Measurements from ENCODE around the gene INO80E. TPM values are rescaled to one million over a fixed set of nuclear protein-coding genes. Genes with fewer than 3 reads are reported as not detected.

The INO80E gene
- total and polyA plus RNA-seq, 8 donors, result 3.5 to 319 (median 52.3) TPM

DNA sequence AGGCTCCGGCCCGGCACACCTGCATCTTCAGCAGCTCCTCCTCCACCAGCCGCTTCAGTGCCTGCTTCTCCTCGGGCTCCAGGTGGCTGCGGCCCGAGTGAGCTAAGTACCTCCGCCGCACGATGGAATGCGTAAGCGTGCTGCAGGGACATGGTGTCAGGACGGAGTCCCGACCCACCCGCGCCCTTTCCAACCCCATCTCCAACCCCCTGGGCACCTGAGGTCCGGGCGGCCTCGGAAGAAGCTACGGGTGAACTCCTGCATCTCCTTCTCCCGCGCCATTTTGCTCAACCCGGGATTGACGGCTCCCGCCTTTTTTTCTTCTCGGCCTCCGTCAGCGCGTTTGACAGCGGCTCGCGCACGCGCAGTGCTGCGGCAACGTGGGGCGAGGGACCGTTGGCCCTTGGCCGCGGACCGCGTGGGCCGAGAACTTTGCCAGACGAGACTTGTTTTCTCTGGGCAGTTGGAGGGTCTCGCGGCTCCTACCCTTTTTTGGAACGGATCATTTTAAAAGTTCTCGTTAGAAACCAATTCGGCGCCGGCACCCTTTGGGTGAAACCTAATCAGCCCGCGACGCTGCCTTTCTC, 624 bp upstream of the INO80E start, which contains the start of gene HIRIP3:
Gene HIRIP3, minus strand, starts transcription at position 294 of the 587 bp plus-strand sequence. Its CDS starts 12 bp downstream, at position 282.
- intact Hi-C loops (cut with DNase I; ENCODE audit: low total_unique reads), result no loop called here
- 0 to 1% (median 0%) methylated on average over 29 to 53 of the region's 53 CpGs for WGBS, 5 donors
- Histone ChIP-seq H3K36me3 (peaks cover 32 to 64% (median 52%) of the 10 kb centered on the region in 4 donors), H3K4me3 (peak within 1 kb of the TSS; percentile 86 to 98 (median 91)), H3K27ac (peak within 1 kb of the TSS; percentile 96 to 98 (median 97)), H3K27me3 (no peaks in the 10 kb centered on the region), H3K4me1 (peaks cover 20 to 39% (median 29%) of the 10 kb centered on the region in 4 donors), H3K9me3 (no peaks in the 10 kb centered on the region)
- DNase-seq, result peak; percentile 90 to 95
- TF ChIP-seq, protein P1, sequence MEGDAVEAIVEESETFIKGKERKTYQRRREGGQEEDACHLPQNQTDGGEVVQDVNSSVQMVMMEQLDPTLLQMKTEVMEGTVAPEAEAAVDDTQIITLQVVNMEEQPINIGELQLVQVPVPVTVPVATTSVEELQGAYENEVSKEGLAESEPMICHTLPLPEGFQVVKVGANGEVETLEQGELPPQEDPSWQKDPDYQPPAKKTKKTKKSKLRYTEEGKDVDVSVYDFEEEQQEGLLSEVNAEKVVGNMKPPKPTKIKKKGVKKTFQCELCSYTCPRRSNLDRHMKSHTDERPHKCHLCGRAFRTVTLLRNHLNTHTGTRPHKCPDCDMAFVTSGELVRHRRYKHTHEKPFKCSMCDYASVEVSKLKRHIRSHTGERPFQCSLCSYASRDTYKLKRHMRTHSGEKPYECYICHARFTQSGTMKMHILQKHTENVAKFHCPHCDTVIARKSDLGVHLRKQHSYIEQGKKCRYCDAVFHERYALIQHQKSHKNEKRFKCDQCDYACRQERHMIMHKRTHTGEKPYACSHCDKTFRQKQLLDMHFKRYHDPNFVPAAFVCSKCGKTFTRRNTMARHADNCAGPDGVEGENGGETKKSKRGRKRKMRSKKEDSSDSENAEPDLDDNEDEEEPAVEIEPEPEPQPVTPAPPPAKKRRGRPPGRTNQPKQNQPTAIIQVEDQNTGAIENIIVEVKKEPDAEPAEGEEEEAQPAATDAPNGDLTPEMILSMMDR (IDR thresholded peaks at IDR 0.05), result no peak
- TF ChIP-seq POLR2A (IDR thresholded peaks at IDR 0.05) (peak in 1 of 4 donors; percentile 20), POLR2AphosphoS5 (IDR thresholded peaks at IDR 0.05) (peak; percentile 70 to 89 (median 86))

DNA sequence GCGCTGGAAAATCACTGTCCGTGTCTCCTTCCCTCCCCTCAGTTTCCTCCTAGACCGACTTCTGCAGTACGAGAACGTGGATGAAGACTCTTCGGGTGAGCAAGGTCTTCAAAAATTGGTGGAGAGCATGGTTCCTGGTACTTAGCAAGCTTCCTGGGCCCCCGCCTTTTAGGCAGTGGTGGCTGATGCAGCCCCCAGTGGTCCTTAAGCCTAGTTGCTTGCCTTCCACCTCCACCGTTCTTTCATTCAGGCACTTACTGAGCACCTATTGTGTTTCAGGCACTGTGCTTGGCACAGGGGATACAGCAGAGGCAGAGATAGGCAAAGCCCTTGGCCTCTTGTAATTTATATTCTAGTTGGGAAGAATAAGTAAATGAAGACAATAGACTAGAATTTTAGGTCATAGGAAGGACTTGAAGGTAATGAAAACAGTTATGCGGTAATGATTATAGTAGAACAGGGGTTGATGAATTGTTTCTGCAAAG, 767 bp downstream of the INO80E start:
- TF ChIP-seq, protein P1 (IDR thresholded peaks at IDR 0.05), result no peak
- TF ChIP-seq EP300 (IDR thresholded peaks at IDR 0.05), result no peak
- no peak for TF ChIP-seq POLR2A (IDR thresholded peaks at IDR 0.05)
- Histone ChIP-seq H3K27ac (peak overlapping the region in 4 of 5 donors; percentile 97 to 98 (median 98)), H3K9me3 (no peaks in the 10 kb centered on the region), H3K27me3 (no peaks in the 10 kb centered on the region), H3K4me3 (peak overlapping the region; percentile 86 to 98 (median 91)), H3K4me1 (peaks cover 20 to 39% (median 29%) of the 10 kb centered on the region in 4 donors), H3K36me3 (peaks cover 20 to 64% (median 52%) of the 10 kb centered on the region in 4 donors)
- 17 to 25% (median 18%) methylated on average over 9 of the region's 9 CpGs for WGBS, 5 donors
- intact Hi-C loops (cut with DNase I; ENCODE audit: low total_unique reads), result no loop called here
- DNase-seq, result no peak

DNA sequence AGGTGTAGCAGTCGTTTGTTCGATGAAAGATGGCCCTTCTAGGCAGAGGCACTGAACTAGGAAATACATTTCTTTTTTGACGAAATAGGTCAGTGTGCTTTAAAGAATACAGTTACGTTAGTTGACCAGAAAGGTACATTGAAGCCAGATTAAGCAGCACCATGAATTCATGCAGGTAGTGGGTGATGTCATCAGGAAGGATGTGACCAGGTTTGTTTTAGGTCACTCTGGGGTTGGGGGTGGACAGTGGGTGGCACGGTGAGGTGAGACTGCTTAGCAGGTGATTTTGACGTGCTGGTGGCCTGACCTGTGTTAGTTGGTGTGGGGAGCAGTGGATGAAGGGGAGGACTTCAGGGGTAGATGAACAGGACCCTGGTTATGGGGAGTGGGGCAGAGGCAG, 3.6 kb downstream of the INO80E start:
- peaks cover 15 to 30% (median 27%) of the 10 kb centered on the region in 4 donors for H3K4me1 ChIP-seq
- H3K4me3 ChIP-seq, result no peak overlapping the region
- H3K27ac ChIP-seq, result no peak overlapping the region
- WGBS, 5 donors, result 87 to 91% (median 89%) methylated on average over 6 of the region's 6 CpGs
- DNase-seq, result no peak
- no peaks in the 10 kb centered on the region for H3K27me3 ChIP-seq
- intact Hi-C loops (cut with DNase I; ENCODE audit: low total_unique reads), result no loop called here
- H3K36me3 ChIP-seq, result peaks cover 0 to 64% (median 51%) of the 10 kb centered on the region in 4 donors
- H3K9me3 ChIP-seq, result no peaks in the 10 kb centered on the region
- TF ChIP-seq, protein P1 (IDR thresholded peaks at IDR 0.05), result no peak
- TF ChIP-seq POLR2A (IDR thresholded peaks at IDR 0.05) (no peak), EP300 (IDR thresholded peaks at IDR 0.05) (no peak), POLR2AphosphoS5 (IDR thresholded peaks at IDR 0.05) (no peak)

DNA sequence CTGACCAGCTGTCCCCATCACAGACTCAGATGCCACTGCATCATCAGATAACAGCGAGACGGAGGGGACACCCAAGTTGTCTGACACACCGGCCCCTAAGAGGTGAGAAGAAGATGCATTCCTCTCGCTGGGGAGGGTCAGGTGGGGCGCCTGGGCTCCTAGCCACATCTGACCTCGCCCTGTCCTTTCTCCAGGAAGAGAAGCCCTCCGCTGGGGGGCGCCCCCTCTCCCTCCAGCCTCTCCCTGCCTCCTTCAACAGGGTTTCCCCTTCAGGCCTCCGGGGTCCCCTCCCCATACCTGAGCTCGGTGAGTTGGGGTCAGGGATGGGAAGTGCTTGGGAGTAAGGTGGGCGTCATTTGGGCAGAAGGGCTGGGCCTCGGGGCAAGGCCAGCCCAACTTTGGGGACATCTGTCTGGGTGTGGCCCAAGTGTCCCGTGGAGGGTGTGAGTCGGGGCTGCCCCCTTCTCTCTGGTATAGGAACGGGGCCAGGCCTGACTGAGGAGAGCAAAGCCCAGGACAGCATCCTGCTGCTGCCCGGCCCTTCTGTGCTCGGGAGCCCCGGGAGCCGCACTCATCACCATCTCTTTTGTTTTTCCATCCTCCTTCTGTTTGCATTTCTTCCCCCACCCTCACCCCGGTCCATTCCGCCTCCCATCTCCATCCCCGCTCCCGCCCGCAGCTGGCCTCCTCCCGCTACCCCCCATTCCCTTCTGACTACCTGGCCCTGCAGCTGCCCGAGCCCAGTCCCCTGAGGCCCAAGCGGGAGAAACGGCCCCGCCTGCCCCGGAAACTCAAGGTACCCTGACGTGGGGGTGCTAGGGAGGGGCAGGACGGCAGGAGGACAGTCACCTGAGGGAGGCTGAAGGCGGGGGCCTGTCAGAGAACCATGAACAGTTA, 4.9 kb downstream of the INO80E start:
- Histone ChIP-seq H3K4me3 (no peak overlapping the region), H3K9me3 (no peaks in the 10 kb centered on the region), H3K27me3 (no peaks in the 10 kb centered on the region), H3K4me1 (peaks cover 18 to 35% (median 32%) of the 10 kb centered on the region in 4 donors), H3K36me3 (peaks cover 0 to 66% (median 51%) of the 10 kb centered on the region in 4 donors), H3K27ac (no peak overlapping the region)
- TF ChIP-seq POLR2A (IDR thresholded peaks at IDR 0.05) (no peak), POLR2AphosphoS5 (IDR thresholded peaks at IDR 0.05) (no peak), EP300 (IDR thresholded peaks at IDR 0.05) (no peak)
- TF ChIP-seq, protein P1 (IDR thresholded peaks at IDR 0.05), result no peak
- 82 to 87% (median 85%) methylated on average over 32 to 33 of the region's 33 CpGs for WGBS, 5 donors
- no peak for DNase-seq
- intact Hi-C loops (cut with DNase I; ENCODE audit: low total_unique reads), result no loop called here

All from stomach (tissue), 9 donors.